ENCODE results near the gene EIF4A3. TPM values are rescaled to one million over a fixed set of nuclear protein-coding genes. Genes with fewer than 3 reads are reported as not detected.

EIF4A3 gene
- total RNA-seq, 4 donors from 2014 or later = 27.4 to 32.8 (median 30.0) TPM

DNA sequence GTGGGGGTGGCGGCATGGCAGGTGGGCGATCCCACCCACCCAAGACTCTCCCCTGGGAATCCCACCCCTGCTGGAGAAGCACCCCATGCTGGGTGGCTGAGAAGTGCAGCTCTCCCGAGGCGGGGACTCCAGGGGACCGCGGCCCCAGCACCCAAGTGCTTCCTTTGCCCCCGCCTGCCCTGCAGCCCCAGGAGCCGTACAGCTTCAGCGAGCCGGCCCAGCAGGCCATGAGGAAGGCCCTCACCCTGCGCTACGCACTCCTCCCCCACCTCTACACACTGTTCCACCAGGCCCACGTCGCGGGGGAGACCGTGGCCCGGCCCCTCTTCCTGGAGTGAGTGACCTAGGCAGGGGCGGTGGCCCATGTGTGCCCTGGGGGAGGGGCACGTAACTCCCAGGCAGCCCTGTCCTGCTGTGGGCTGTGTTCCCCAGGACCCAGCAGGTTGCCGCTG, 33.9 kb downstream of the EIF4A3 start:
- in situ Hi-C loops (cut with MboI; ENCODE audit: low sequenced_read_pairs in 4 of 4) = no loop called here
- TF ChIP-seq POLR2A (IDR thresholded peaks at IDR 0.05) = no peak
- TF ChIP-seq, protein P1, sequence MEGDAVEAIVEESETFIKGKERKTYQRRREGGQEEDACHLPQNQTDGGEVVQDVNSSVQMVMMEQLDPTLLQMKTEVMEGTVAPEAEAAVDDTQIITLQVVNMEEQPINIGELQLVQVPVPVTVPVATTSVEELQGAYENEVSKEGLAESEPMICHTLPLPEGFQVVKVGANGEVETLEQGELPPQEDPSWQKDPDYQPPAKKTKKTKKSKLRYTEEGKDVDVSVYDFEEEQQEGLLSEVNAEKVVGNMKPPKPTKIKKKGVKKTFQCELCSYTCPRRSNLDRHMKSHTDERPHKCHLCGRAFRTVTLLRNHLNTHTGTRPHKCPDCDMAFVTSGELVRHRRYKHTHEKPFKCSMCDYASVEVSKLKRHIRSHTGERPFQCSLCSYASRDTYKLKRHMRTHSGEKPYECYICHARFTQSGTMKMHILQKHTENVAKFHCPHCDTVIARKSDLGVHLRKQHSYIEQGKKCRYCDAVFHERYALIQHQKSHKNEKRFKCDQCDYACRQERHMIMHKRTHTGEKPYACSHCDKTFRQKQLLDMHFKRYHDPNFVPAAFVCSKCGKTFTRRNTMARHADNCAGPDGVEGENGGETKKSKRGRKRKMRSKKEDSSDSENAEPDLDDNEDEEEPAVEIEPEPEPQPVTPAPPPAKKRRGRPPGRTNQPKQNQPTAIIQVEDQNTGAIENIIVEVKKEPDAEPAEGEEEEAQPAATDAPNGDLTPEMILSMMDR (IDR thresholded peaks at IDR 0.05 in 4 of 5, conservative IDR thresholded peaks at IDR 0.05 in 1 of 5) = no peak
- H3K4me1 ChIP-seq = no peaks in the 10 kb centered on the region
- no peaks in the 10 kb centered on the region for H3K9me3 ChIP-seq
- no peak for DNase-seq
- peaks cover 0 to 5% of the 10 kb centered on the region in 2 donors for H3K36me3 ChIP-seq
- no peak for ATAC-seq
- intact Hi-C loops (cut with DNase I; ENCODE audit: low total_unique reads) = no loop called here
- no peaks in the 10 kb centered on the region for H3K27me3 ChIP-seq
- H3K27ac ChIP-seq = no peak overlapping the region
- no peak overlapping the region for H3K4me3 ChIP-seq

DNA sequence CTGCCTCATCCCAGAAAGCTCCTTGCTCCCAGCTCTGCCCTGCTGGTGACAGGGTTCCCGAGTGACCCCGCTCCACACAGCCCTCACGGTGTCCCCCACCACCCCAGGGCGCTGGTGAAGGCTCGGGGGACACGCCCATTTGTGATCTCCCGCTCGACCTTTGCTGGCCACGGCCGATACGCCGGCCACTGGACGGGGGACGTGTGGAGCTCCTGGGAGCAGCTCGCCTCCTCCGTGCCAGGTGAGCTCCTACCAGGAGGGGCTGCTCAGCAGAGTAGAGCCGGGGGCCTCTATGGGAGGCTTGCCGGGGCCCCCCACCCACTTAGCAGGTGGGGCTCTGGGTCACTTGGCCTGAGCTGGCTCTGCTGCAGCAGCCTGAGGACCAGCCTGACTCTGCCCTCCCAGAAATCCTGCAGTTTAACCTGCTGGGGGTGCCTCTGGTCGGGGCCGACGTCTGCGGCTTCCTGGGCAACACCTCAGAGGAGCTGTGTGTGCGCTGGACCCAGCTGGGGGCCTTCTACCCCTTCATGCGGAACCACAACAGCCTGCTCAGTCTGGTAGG, 34.4 kb downstream of the EIF4A3 start:
- Histone ChIP-seq H3K27ac (no peak overlapping the region), H3K27me3 (no peaks in the 10 kb centered on the region), H3K4me1 (no peaks in the 10 kb centered on the region), H3K4me3 (no peak overlapping the region), H3K9me3 (no peaks in the 10 kb centered on the region), H3K36me3 (peaks cover 0 to 5% of the 10 kb centered on the region in 2 donors)
- in situ Hi-C loops (cut with MboI; ENCODE audit: low sequenced_read_pairs in 4 of 4) = no loop called here
- intact Hi-C loops (cut with DNase I; ENCODE audit: low total_unique reads) = no loop called here
- ATAC-seq (no peak), DNase-seq (no peak)
- TF ChIP-seq, protein P1 (IDR thresholded peaks at IDR 0.05 in 4 of 5, conservative IDR thresholded peaks at IDR 0.05 in 1 of 5) = no peak
- TF ChIP-seq POLR2A (IDR thresholded peaks at IDR 0.05) = no peak

DNA sequence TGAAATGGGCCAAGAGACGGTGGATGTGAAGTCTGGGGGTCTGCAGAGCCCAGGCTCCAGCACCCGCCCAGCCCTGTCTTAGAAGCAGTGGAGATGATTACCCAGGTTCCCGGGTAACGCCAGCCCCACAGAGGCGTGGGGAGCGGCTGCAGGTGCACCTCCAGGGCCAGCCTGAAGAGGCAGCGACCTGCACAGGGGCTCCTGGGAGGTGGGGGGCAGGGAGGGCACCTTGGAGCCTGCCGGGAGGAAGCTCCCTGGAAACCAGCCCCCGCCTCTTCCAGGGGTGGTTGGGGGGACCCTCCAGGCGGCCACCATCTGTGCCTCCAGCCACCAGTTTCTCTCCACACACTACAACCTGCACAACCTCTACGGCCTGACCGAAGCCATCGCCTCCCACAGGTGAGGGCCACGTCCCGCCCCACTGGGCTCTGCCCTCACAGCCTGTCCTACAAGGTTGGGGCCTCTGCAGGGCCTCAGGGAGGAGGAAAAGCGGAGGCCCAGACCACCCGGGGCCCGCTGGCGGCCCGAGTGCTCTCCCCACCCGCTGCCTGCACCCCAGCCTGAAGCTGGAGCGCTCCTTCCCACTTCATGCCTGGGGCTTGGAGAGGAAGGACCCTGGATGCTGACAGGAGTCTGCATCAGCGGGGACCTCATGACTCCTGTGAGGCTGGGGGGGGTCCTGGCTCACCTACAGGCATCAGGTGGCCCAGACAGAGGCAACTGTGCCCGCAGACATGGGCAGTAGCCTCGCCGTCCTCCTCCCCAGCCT, 35.0 kb downstream of the EIF4A3 start:
- H3K27ac ChIP-seq = no peak overlapping the region
- in situ Hi-C loops (cut with MboI; ENCODE audit: low sequenced_read_pairs in 4 of 4) (no loop called here), intact Hi-C loops (cut with DNase I; ENCODE audit: low total_unique reads) (no loop called here)
- no peaks in the 10 kb centered on the region for H3K9me3 ChIP-seq
- ATAC-seq = no peak
- no peaks in the 10 kb centered on the region for H3K27me3 ChIP-seq
- no peaks in the 10 kb centered on the region for H3K4me1 ChIP-seq
- H3K4me3 ChIP-seq = no peak overlapping the region
- no peak for DNase-seq
- TF ChIP-seq, protein P1 (IDR thresholded peaks at IDR 0.05 in 4 of 5, conservative IDR thresholded peaks at IDR 0.05 in 1 of 5) = no peak
- TF ChIP-seq POLR2A (IDR thresholded peaks at IDR 0.05) = no peak
- H3K36me3 ChIP-seq = peaks cover 0 to 5% of the 10 kb centered on the region in 2 donors

GRCh38 chr17:80110927-80111701, 35.8 kb downstream of the EIF4A3 start:
- no peaks in the 10 kb centered on the region for H3K4me1 ChIP-seq
- in situ Hi-C loops (cut with MboI; ENCODE audit: low sequenced_read_pairs in 4 of 4) (no loop called here), intact Hi-C loops (cut with DNase I; ENCODE audit: low total_unique reads) (no loop called here)
- peaks cover 0 to 5% of the 10 kb centered on the region in 2 donors for H3K36me3 ChIP-seq
- no peaks in the 10 kb centered on the region for H3K27me3 ChIP-seq
- H3K9me3 ChIP-seq = no peaks in the 10 kb centered on the region
- TF ChIP-seq, protein P1 (IDR thresholded peaks at IDR 0.05 in 4 of 5, conservative IDR thresholded peaks at IDR 0.05 in 1 of 5) = no peak
- no peak for TF ChIP-seq POLR2A (IDR thresholded peaks at IDR 0.05)
- no peak overlapping the region for H3K4me3 ChIP-seq
- H3K27ac ChIP-seq = no peak overlapping the region
- DNase-seq (no peak), ATAC-seq (no peak)
